GM21360 (cell line): ENCODE results near the gene CIB4.
"Not testable (repeated sequence)": the region's sequence is repeated elsewhere in the genome, so short reads cannot be mapped to it uniquely, and the experiment has no call there.

Experiments
- ATAC-seq: cut with Tn5 transposase; IDR thresholded peaks from one replicate; pipeline ENCODE4 v1.9.1; 2021; ENCODE audit warnings: mild to moderate bottlenecking, moderate library complexity; ENCODE audit not compliant: unreplicated experiment

The CIB4 gene

DNA sequence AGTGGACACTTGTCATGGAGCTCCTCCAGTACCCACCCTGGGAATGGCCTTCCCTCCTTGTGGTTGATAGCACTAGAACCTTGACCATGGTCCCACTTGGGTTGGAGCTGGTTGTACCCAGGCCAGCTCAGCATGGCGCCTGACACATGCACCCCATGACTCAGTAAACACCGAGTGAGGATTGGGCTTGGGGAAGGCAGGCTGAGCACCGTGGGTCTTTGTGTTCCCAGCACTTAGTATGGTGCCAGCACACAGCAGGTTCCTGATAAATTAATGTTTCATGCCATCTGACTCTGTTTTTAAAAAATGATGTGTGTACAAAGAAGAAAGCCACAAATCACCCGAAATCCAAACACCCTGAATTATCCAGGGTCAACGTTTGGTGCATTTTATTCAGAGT, 69.8 kb downstream of the CIB4 start:
- ATAC-seq: no peak

GRCh38 chr2:26570083-26570430, 71.1 kb downstream of the CIB4 start:
- ATAC-seq: no peak

DNA sequence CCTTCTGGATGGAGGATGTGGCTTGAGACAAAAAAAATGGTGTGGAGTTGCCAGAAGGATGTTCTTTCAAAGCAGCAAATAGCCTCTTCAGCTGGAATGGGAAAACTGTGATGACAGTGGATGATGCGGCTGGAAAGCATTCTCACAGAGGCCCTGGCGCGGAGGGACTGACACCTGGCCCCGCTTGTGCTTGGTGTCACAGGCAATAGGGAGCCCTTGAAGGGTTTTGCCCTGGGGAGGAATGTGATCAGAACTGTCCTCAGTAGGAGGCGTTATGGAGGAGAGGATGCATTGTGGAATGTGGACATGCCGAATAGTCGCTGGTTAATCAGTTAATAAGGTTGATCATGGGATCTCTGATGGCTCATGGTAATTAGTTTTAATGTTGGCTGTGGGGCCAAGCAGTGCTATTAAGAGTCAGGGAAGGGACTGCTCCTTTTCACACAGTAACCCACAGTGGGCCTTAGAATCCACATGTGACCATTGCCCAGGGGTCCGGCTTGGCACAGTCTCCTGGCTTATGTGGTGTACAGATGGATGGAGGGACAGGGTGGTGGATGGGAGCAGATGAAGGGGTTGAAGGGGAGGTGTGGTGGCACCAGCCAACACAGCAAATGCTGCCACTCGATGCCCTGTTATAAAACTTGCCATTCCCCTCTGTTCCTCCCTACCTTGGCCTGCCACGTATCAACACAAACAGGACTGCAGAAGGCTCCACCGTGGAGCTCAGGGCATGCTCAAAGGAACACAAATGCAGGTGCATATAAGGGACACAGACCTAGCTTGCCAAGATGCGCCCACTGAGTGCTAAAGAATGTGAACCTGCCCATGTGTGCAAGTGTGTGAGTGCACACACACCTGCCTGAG, 71.7 kb downstream of the CIB4 start:
- ATAC-seq: no peak

DNA sequence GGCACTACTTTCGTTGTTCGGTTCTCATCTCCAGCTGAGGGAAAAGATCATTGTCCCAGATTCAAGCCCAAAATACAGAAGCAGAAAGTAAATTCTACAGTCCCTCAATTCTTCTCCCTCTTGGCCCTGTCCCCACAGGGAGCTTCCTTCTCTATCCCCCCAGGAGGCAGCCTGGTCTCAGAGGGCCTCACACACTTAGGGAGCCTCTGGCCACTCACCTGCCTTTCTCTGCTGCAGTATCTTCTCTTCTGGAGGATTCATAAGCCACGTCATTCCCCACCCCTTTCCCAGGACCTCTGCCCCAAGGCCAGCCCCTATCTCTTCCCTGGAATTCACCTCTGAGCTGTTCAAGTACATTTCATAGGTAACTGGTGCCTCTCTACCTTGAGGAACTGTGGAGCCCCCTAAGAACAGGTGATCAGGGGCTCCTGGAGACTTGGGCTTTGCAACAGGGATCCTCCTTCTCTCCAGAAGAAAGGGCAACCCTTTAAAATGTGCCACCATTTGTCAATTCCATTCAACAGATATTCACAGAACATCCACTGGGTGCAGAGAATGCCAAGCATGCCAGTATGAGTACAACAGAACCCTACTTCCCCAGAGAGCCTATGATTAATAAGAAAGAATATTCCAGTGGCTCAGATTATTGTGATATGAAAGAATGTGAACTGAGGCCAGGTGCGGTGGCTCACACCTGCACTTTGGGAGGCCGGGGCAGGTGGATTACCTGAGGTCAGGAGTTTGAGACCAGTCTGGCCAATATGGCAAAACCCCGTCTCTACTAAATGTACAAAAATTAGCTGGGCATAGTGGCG, 72.9 kb downstream of the CIB4 start:
- no peak for ATAC-seq

DNA sequence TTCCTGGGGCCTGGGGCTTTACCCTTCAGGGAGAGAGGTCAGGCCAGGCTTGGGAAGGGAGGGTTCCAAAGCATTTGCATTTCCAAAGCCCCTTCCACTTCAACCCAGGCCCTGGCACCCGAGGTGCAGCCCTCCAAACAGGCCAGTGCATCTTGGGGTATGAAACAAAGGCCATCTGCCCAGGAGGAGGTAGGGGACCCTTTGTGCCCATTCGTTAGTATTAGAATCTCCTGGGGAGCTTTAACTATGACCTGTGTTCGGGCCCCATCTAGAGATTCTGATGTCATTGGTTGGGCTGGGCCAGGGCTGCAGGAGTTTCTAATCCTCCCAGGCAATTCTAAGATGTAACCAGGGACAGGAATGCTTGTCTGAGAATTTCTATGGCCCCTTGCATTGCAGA, 73.6 kb downstream of the CIB4 start:
- ATAC-seq: no peak

DNA sequence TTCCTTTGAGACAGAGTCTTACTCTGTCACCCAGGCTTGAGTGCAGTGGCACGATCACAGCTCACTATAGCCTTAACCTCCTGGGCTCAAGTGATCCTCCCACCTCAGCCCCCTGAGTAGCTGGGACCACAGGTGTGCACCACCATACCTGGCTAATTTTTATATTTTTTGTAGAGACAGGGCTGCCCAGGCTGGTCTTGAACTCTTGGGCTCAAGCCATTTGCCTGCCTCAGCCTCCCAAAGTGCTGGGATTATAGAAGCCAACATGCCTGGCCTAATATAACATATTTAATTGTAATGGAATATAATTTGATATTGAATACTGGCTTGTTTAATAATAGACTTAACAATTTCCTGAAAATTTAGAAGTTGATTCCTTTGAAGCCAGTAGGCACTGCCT, 74.4 kb downstream of the CIB4 start:
- ATAC-seq: not testable (repeated sequence)

DNA sequence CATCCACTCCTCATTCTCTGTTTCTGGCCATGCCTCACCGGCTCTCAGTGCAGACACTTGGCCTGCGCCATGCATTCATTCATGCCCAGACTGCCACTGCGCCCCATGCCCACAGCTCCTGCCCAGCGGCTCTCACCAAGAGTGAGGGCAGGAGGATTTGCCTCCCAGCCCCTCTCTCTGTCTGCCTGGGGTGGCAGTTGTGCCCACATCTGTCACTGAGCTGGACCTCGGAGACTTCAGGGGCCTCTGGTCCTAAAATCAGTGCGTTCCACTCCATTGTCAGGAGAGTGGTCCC, 75.1 kb downstream of the CIB4 start:
- no peak for ATAC-seq

DNA sequence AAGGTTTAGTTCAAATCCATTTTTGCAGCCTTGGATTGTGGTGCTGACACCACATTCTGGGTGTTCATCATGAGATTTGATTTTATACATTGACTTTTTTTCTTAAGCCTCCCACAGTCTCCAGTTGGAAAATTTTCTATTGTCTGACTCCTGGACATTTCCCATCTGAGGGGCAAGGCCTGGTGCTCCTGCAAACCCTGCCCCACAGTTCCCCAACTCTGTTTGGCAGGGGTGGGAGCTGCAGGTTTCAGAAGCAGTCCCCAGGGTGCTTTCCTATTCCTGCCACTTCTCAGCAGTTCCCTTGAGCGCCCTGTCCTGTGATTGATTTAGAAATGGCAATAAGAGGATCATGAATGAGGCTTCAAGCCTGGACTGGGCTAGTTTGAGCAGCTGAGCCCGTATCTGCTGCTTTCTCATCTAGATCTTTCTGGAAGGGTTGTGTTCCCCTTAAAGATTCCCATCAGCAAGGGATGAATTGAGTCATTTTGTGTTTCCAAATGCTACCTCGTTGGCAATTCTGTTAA, 77.0 kb downstream of the CIB4 start:
- no peak for ATAC-seq

DNA sequence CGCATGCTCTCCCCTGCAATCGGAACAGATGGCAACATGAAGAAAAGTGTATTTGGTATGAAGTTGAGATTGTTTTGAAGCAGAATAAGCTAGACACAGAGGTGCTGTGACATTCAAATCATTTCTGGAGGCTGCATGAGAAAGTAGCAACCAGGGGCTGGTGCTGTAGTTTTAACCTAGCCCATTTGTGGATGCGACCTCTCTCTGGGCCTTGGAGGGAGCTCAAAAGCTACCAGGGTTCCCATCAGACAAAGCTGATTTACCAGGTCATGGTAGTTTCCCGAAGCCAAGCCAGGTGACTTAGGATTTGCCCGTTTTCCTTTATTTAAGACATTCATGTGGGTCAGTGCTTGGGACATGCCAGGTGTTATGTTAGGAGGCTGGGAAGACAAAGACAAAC, 77.5 kb downstream of the CIB4 start:
- ATAC-seq: no peak

GRCh38 chr2:26562811-26563645, 78.1 kb downstream of the CIB4 start:
- no peak for ATAC-seq

- no peak for ATAC-seq
These were observed 79.0 kb downstream of the CIB4 start for GRCh38 chr2:26561918-26562810.

DNA sequence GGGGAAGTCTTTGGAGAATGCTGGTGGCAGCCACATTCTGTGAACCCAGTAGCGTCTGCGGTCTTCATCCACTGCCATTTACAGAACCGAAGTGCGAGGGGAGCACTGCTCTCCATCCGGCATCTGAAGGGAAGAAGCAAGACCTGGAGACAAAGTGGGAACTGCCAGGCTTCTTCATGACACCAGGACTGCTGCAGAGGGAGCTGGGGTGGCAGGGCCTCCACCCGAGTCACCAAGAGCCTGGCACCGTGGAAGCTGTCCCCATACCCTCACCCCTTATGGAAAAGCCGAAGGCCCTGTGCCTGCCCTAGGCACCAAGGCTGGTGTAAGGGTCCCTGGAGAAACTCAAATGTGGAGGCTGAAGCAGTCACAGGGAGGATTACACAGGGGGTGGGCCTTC, 79.8 kb downstream of the CIB4 start:
- no peak for ATAC-seq

DNA sequence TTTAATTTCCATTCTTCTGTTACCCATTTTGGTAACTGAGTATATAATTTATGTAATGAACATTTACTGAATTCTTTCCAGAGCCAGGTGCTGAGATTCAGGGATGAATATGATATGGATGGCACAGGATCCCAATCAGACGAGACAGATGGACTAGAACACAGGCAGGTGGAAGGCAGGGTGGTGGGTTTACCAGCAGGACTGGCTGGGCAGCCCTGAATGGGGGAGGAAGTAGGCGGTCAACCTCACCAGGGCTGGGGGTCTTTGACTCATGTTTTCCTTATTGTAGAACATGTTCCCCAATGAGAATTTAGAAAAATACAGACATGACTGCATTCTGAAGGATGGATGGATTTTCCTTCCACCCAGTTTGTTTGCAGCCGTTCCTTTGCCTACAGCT, 80.3 kb downstream of the CIB4 start:
- no peak for ATAC-seq

GRCh38 chr2:26559556-26559955, 81.6 kb downstream of the CIB4 start:
- ATAC-seq: no peak

DNA sequence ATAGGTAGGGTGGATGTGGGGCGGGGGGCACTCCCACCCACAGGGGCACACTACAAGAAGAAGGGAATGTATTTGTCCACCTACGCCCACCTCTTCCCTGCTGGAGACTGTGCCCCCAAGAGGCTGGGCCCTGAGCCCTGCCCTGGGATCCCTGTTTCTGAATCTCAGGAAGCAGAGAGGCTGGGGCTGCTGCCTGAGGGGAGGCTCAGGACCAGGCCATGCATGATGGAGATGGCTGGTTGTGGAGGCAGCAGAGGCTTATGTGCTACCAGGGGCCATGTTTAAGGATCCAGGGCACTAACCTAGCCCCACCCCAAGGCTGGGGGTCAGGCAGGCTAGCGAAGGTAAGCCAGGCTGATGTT, 82.1 kb downstream of the CIB4 start:
- no peak for ATAC-seq

DNA sequence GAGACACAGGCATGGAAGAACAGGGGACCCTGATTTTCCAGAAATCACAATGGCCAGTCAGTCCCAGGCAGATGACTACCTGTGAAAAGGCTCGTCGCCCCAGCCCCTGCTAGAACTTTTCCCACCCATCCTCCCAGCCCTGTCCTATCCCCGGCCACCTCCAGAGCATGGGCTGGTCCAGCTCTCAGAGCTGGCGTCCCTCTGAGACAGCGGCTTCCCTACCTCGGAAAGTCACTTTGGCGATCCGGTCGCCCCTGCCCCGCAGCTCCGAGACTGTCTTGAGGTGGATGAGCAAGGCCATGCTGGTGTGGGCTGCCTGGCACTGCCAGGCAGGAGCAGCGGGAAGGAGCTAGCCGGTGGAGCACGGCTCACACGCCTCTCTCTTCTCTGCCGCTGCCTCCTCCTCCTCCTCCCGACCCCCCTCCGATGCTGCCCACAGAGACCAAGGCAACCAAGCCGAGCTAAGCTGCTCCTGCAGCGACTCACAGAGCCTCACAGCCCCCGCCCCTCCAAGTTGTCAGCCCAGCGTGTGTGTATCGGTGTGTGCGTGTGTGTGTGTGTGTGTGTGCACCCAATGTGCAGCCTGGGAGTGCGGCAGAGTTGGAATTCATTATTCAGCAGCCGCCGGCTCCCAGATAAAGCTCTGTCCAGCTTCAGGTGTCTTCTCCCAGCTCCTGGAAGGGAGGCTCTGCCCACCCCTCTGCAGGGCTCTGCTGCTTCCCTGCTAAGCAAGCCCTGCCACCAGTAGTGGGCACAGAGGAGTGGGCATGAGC, 82.7 kb downstream of the CIB4 start:
- ATAC-seq: no peak

- no peak for ATAC-seq
These were observed 83.8 kb downstream of the CIB4 start for GRCh38 chr2:26557244-26557925.

- no peak for ATAC-seq
These were observed 84.6 kb downstream of the CIB4 start for GRCh38 chr2:26556309-26557243.
